Esophagus squamous epithelium (tissue), 5 donors: ENCODE measurements around the gene SPAG9. TPM values are rescaled to one million over a fixed set of nuclear protein-coding genes. Genes with fewer than 3 reads are reported as not detected.

Experiments used
- DNase-seq: peaks from one replicate; lab custom pipeline; 2025; lab: John Stamatoyannopoulos, UW
- H3K27ac ChIP-seq, 4 donors: fragments of 200-600 bp; sonication (generic); one replicate each; pipeline ENCODE4 v1.5.1; 2016 to 2019; ENCODE audit warnings: mild to moderate bottlenecking in 1 of 4
- H3K27me3 ChIP-seq, 4 donors: fragments of 200-600 bp; sonication (generic); 1 replicate in 3 of 4; 2 replicates in 1 of 4; pipeline versions ENCODE4 v1.5.1 to v1.6.0; 2017 to 2021; ENCODE audit warnings: antibody characterized with exemption in 1 of 4
- H3K36me3 ChIP-seq, 3 donors: fragments of 200-600 bp; sonication (generic); one replicate each; pipeline ENCODE4 v1.5.1; 2016 to 2019
- H3K4me1 ChIP-seq, 3 donors: fragments of 200-600 bp; sonication (generic); one replicate each; pipeline ENCODE4 v1.5.1; 2017 to 2019
- H3K4me3 ChIP-seq, 4 donors: fragments of 200-600 bp; sonication (generic); 1 replicate in 3 of 4; 2 replicates in 1 of 4; pipeline ENCODE4 v1.5.1; 2016 to 2019; ENCODE audit warnings: mild to moderate bottlenecking in 2 of 4, moderate library complexity in 1 of 4
- H3K9me3 ChIP-seq, 3 donors: fragments of 200-600 bp; sonication (generic); one replicate each; pipeline ENCODE4 v1.5.1; 2016 to 2019
- POLR2A ChIP-seq, 4 donors: fragments of 450-650 bp; IDR thresholded peaks; one replicate each; pipeline ENCODE4 v1.6.1; 2017; ENCODE audit warnings: antibody characterized with exemption in 4 of 4, mild to moderate bottlenecking in 4 of 4, moderate library complexity in 3 of 4
- WGBS, 2 donors: methylation state at CpG; one replicate each; pipeline ENCODE4 v1.1.5; 2018; 5-methylcytosine and 5-hydroxymethylcytosine counted together
- intact Hi-C: fragments of 100-400 bp; cut with DNase I; formaldehyde crosslinking; loops from one replicate; pipeline ENCODE4 v1.15.0; 2022
- total RNA-seq, 4 donors: library from RNA; depleted of rRNA; stranded (reverse); fragments of >200 nt; gene quantifications; one replicate each; pipeline ENCODE4 v1.1.0, GENCODE V29; 2016
- TF ChIP-seq, protein P1 (sequence below), 6 experiments: fragments of 450-650 bp in 4 of 6; fragments of 200-600 bp in 2 of 6; sonication (generic) in 2 of 6; IDR thresholded peaks; one replicate each; pipeline ENCODE4 v1.5.1; 2016 to 2019; ENCODE audit warnings: antibody characterized with exemption in 6 of 6, mild to moderate bottlenecking in 4 of 6, moderate library complexity in 4 of 6
- donor health status: DM: yes; HTN: yes; CAD: no.

The SPAG9 gene
- total RNA-seq, 4 donors from 2014 or later, result 25.6 to 88.5 (median 49.9) TPM

DNA sequence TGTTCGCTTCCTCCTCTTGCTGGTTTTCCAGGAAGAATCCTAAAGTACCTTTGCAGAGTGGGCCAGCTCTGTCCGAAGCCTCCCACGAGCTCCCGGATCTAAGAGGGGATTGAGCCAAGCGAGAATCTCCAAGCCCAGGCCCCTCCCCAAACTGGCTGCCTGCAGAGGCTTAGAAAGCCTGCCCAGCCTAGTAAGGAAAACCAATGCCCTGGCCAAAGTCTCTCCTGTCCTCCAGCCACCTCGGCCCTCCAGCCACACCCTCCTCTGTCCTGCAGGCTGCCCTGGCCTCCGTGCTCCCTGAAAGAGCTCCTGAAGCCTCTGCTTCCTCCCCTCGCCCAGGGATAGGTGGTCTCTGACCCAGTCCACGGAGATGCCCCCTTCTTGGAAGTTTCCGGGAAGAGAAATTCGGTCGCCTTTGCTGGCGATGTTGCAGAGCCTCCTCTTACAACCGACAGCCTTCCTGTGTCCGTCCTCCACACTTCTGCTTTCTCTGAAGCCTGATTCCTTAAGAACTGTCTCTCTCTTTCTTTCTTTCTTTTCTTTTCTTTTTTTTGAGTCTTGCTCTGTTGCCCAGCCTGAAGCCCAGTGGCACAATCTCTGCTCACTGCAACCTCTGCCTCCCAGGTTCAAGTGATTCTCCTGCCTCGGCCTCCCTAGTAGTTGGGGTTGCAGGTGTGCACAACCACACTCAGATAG lies 199.6 kb downstream of the SPAG9 start:
- peaks cover 32 to 78% (median 38%) of the 10 kb centered on the region in 3 donors for H3K4me1 ChIP-seq
- H3K4me3 ChIP-seq, result no peak overlapping the region
- H3K27me3 ChIP-seq, result no peaks in the 10 kb centered on the region
- WGBS, 2 donors, result 77 to 85% methylated on average over 11 to 12 of the region's 16 CpGs
- no peaks in the 10 kb centered on the region for H3K36me3 ChIP-seq
- no peak for DNase-seq
- H3K27ac ChIP-seq, result peak overlapping the region; percentile 84 to 88 (median 88)
- intact Hi-C loops, result no loop called here
- no peaks in the 10 kb centered on the region for H3K9me3 ChIP-seq
- TF ChIP-seq, protein P1, sequence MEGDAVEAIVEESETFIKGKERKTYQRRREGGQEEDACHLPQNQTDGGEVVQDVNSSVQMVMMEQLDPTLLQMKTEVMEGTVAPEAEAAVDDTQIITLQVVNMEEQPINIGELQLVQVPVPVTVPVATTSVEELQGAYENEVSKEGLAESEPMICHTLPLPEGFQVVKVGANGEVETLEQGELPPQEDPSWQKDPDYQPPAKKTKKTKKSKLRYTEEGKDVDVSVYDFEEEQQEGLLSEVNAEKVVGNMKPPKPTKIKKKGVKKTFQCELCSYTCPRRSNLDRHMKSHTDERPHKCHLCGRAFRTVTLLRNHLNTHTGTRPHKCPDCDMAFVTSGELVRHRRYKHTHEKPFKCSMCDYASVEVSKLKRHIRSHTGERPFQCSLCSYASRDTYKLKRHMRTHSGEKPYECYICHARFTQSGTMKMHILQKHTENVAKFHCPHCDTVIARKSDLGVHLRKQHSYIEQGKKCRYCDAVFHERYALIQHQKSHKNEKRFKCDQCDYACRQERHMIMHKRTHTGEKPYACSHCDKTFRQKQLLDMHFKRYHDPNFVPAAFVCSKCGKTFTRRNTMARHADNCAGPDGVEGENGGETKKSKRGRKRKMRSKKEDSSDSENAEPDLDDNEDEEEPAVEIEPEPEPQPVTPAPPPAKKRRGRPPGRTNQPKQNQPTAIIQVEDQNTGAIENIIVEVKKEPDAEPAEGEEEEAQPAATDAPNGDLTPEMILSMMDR (IDR thresholded peaks at IDR 0.05), result no peak

DNA sequence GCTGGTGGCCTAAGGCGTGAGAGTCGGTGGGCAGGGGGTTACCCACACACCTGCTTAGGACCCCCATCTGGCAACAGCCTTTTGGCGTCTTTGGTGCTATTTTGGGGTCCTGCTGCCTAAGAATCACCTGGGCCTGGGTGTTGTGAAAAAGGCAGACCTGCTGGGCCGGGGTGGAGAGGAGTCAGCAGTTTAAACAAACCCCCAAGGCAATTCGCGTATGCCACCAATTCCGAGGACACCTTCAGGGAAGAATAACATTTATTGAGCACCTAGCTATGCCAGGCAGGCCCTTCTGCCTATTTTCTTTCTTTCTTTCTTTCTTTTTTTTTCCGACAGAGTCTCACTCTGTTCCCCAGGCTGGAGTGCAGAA lies 200.6 kb downstream of the SPAG9 start:
- H3K36me3 ChIP-seq, result no peaks in the 10 kb centered on the region
- H3K9me3 ChIP-seq, result no peaks in the 10 kb centered on the region
- no peak for TF ChIP-seq POLR2A (IDR thresholded peaks at IDR 0.05)
- TF ChIP-seq, protein P1 (IDR thresholded peaks at IDR 0.05), result no peak
- intact Hi-C loops, result no loop called here
- WGBS, 2 donors, result 0 to 44% methylated on average over 1 to 5 of the region's 8 CpGs
- H3K27me3 ChIP-seq, result no peaks in the 10 kb centered on the region
- no peak for DNase-seq
- peak overlapping the region; percentile 84 to 88 (median 88) for H3K27ac ChIP-seq
- H3K4me1 ChIP-seq, result peaks cover 38 to 88% (median 39%) of the 10 kb centered on the region in 3 donors
- no peak overlapping the region for H3K4me3 ChIP-seq

DNA sequence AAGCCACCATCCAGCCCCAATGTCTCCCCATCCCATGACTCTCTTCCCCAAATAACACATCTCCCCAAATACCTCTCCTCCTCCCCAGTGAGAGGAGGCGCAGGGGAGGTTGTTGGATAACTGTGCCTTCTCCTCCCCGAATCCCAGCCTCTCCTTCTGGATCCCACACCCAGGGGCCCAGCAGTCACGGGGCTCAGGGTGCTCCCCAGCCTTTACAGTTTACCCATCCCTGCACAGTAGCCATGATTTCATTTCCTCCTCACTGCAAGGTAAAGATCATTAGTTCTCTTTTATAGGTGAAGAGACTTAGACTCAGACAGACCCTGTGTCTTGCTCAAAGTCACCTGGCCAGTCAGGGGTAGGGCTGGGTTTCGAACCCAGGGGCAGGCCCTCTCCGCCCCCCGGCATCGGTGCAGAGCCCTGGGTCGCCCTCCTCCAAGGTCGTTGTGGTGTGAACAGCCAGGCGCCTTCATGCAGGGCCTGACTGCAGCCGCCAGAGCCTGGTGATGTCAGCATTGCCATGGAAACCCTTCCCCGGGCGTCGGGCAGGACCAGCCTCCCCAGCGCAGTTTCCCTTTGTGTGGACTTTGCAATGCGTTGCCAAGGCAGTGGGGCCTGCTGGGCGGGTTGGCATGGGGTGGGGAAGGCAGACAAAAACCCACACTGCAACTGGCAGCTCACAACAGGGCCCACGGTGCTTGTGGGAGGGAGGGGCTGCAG lies 201.2 kb downstream of the SPAG9 start:
- Histone ChIP-seq H3K36me3 (no peaks in the 10 kb centered on the region), H3K4me1 (peaks cover 38 to 94% (median 39%) of the 10 kb centered on the region in 3 donors), H3K27me3 (no peaks in the 10 kb centered on the region), H3K27ac (peak overlapping the region; percentile 84 to 88 (median 88)), H3K9me3 (no peaks in the 10 kb centered on the region), H3K4me3 (no peak overlapping the region)
- peak; percentile 30 for DNase-seq
- intact Hi-C loops, result no loop called here
- TF ChIP-seq POLR2A (IDR thresholded peaks at IDR 0.05), result peak in 1 of 4 donors; percentile 28
- TF ChIP-seq, protein P1 (IDR thresholded peaks at IDR 0.05), result peak in 3 of 6 experiments; percentile 12 to 20 (median 15)
- 31 to 55% methylated on average over 3 to 8 of the region's 18 CpGs for WGBS, 2 donors

DNA sequence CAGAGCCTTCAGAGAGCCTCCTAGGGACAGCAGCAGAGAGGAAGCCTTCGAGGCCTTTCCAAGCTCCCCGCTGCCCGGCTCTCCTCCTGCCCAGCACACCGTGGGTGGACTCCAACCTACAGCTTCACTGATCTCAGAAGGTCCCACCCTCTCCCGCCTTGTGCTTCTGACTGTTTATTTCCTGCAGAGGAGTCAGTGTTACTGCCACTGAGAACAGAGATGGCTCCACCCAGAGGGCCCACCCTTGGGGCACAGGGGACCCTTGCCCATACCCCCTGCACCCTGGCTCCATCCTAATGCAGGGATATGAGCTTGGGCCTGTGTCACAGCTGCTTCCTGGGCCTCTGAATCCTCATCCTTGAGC lies 201.8 kb downstream of the SPAG9 start:
- intact Hi-C loops, result no loop called here
- Histone ChIP-seq H3K36me3 (no peaks in the 10 kb centered on the region), H3K27ac (peak overlapping the region; percentile 84 to 88 (median 88)), H3K4me1 (peaks cover 38 to 97% (median 39%) of the 10 kb centered on the region in 3 donors), H3K4me3 (no peak overlapping the region), H3K27me3 (no peaks in the 10 kb centered on the region), H3K9me3 (no peaks in the 10 kb centered on the region)
- DNase-seq, result no peak
- TF ChIP-seq, protein P1 (IDR thresholded peaks at IDR 0.05), result no peak
- TF ChIP-seq POLR2A (IDR thresholded peaks at IDR 0.05), result no peak
- 40 to 48% methylated on average over 1 to 5 of the region's 5 CpGs for WGBS, 2 donors
